ENCODE results near the gene LONRF2.
"Not testable (repeated sequence)": the region's sequence is repeated elsewhere in the genome, so short reads cannot be mapped to it uniquely, and the experiment has no call there.

The LONRF2 gene

GRCh38 chr2:100254646-100255210 lies 67.6 kb downstream of the LONRF2 start:
- no peak for TF ChIP-seq YY1 (IDR thresholded peaks at IDR 0.05; ENCODE audit: insufficient read depth, insufficient read length)
- TF ChIP-seq SUZ12 (IDR thresholded peaks at IDR 0.05; ENCODE audit: extremely low read depth, insufficient read depth, insufficient read length) = no peak
- TF ChIP-seq ZNF274 (IDR thresholded peaks at IDR 0.05; ENCODE audit: low read depth, low read length) = no peak
- H3K4me3 ChIP-seq (ENCODE audit: insufficient read length, low read depth) = no peak overlapping the region

GRCh38 chr2:100253786-100254185 lies 68.5 kb downstream of the LONRF2 start:
- no peak overlapping the region for H3K4me3 ChIP-seq (ENCODE audit: insufficient read length, low read depth)
- TF ChIP-seq SUZ12 (IDR thresholded peaks at IDR 0.05; ENCODE audit: extremely low read depth, insufficient read depth, insufficient read length) (no peak), YY1 (IDR thresholded peaks at IDR 0.05; ENCODE audit: insufficient read depth, insufficient read length) (no peak)
- H3K27me3 ChIP-seq (ENCODE audit: insufficient read depth, insufficient read length) = no peaks in the 10 kb centered on the region
- no peak overlapping the region for H3K9ac ChIP-seq (ENCODE audit: insufficient read length, low read depth)
- no peaks in the 10 kb centered on the region; the same call in 1 of the 2 replicates for H3K9me3 ChIP-seq (ENCODE audit: insufficient read depth, low read length)
- H3K36me3 ChIP-seq (ENCODE audit: insufficient read depth, insufficient read length, low read length) = no peaks in the 10 kb centered on the region
- no peak for DNase-seq (ENCODE audit: low read depth, low spot score)
- no peaks in the 10 kb centered on the region for H3K4me1 ChIP-seq (ENCODE audit: insufficient read depth, insufficient read length)

More at GRCh38 chr2:100254646-100255210, 67.6 kb downstream of the LONRF2 start:
- Histone ChIP-seq H3K9me3 (ENCODE audit: insufficient read depth, low read length) (no peaks in the 10 kb centered on the region; the same call in 1 of the 2 replicates), H3K36me3 (ENCODE audit: insufficient read depth, insufficient read length, low read length) (no peaks in the 10 kb centered on the region), H3K27me3 (ENCODE audit: insufficient read depth, insufficient read length) (no peaks in the 10 kb centered on the region), H3K9ac (ENCODE audit: insufficient read length, low read depth) (no peak overlapping the region), H3K4me1 (ENCODE audit: insufficient read depth, insufficient read length) (no peaks in the 10 kb centered on the region)
- no peak for DNase-seq (ENCODE audit: low read depth, low spot score)

GRCh38 chr2:100252811-100253698 lies 69.2 kb downstream of the LONRF2 start:
- H3K27me3 ChIP-seq (ENCODE audit: insufficient read depth, insufficient read length) = no peaks in the 10 kb centered on the region
- no peaks in the 10 kb centered on the region for H3K4me1 ChIP-seq (ENCODE audit: insufficient read depth, insufficient read length)
- H3K4me3 ChIP-seq (ENCODE audit: insufficient read length, low read depth) = no peak overlapping the region
- no peak for TF ChIP-seq SUZ12 (IDR thresholded peaks at IDR 0.05; ENCODE audit: extremely low read depth, insufficient read depth, insufficient read length)
- no peak for TF ChIP-seq YY1 (IDR thresholded peaks at IDR 0.05; ENCODE audit: insufficient read depth, insufficient read length)
- TF ChIP-seq ZNF274 (IDR thresholded peaks at IDR 0.05; ENCODE audit: low read depth, low read length) = no peak
- no peaks in the 10 kb centered on the region for H3K36me3 ChIP-seq (ENCODE audit: insufficient read depth, insufficient read length, low read length)
- no peak for DNase-seq (ENCODE audit: low read depth, low spot score)
- H3K9ac ChIP-seq (ENCODE audit: insufficient read length, low read depth) = no peak overlapping the region
- H3K9me3 ChIP-seq (ENCODE audit: insufficient read depth, low read length) = no peaks in the 10 kb centered on the region; the same call in 1 of the 2 replicates

GRCh38 chr2:100250645-100251044 lies 71.7 kb downstream of the LONRF2 start:
- no peaks in the 10 kb centered on the region for H3K9me3 ChIP-seq (ENCODE audit: insufficient read depth, low read length)
- no peak overlapping the region for H3K4me3 ChIP-seq (ENCODE audit: insufficient read length, low read depth)
- DNase-seq (ENCODE audit: low read depth, low spot score) = no peak
- no peaks in the 10 kb centered on the region for H3K27me3 ChIP-seq (ENCODE audit: insufficient read depth, insufficient read length)
- no peaks in the 10 kb centered on the region for H3K4me1 ChIP-seq (ENCODE audit: insufficient read depth, insufficient read length)
- no peaks in the 10 kb centered on the region for H3K36me3 ChIP-seq (ENCODE audit: insufficient read depth, insufficient read length, low read length)
- TF ChIP-seq SUZ12 (IDR thresholded peaks at IDR 0.05; ENCODE audit: extremely low read depth, insufficient read depth, insufficient read length) = no peak
- TF ChIP-seq YY1 (IDR thresholded peaks at IDR 0.05; ENCODE audit: insufficient read depth, insufficient read length) = no peak
- no peak for TF ChIP-seq ZNF274 (IDR thresholded peaks at IDR 0.05; ENCODE audit: low read depth, low read length)
- no peak overlapping the region for H3K9ac ChIP-seq (ENCODE audit: insufficient read length, low read depth)

GRCh38 chr2:100248971-100249370 lies 73.3 kb downstream of the LONRF2 start:
- no peaks in the 10 kb centered on the region for H3K9me3 ChIP-seq (ENCODE audit: insufficient read depth, low read length)
- H3K27me3 ChIP-seq (ENCODE audit: insufficient read depth, insufficient read length) = no peaks in the 10 kb centered on the region
- TF ChIP-seq ZNF274 (IDR thresholded peaks at IDR 0.05; ENCODE audit: low read depth, low read length) (no peak), YY1 (IDR thresholded peaks at IDR 0.05; ENCODE audit: insufficient read depth, insufficient read length) (no peak), SUZ12 (IDR thresholded peaks at IDR 0.05; ENCODE audit: extremely low read depth, insufficient read depth, insufficient read length) (no peak)
- no peaks in the 10 kb centered on the region for H3K36me3 ChIP-seq (ENCODE audit: insufficient read depth, insufficient read length, low read length)
- no peak overlapping the region for H3K9ac ChIP-seq (ENCODE audit: insufficient read length, low read depth)
- DNase-seq (ENCODE audit: low read depth, low spot score) = no peak
- H3K4me1 ChIP-seq (ENCODE audit: insufficient read depth, insufficient read length) = no peaks in the 10 kb centered on the region
- no peak overlapping the region for H3K4me3 ChIP-seq (ENCODE audit: insufficient read length, low read depth)

GRCh38 chr2:100248556-100248955 lies 73.7 kb downstream of the LONRF2 start:
- not testable (repeated sequence) for H3K36me3 ChIP-seq (ENCODE audit: insufficient read depth, insufficient read length, low read length); DNase-seq (ENCODE audit: low read depth, low spot score); H3K9me3 ChIP-seq (ENCODE audit: insufficient read depth, low read length); H3K4me3 ChIP-seq (ENCODE audit: insufficient read length, low read depth); H3K4me1 ChIP-seq (ENCODE audit: insufficient read depth, insufficient read length); H3K9ac ChIP-seq (ENCODE audit: insufficient read length, low read depth); H3K27me3 ChIP-seq (ENCODE audit: insufficient read depth, insufficient read length)

GRCh38 chr2:100248044-100248330 lies 74.3 kb downstream of the LONRF2 start:
- Histone ChIP-seq H3K4me3 (ENCODE audit: insufficient read length, low read depth) (no peak overlapping the region), H3K36me3 (ENCODE audit: insufficient read depth, insufficient read length, low read length) (no peaks in the 10 kb centered on the region), H3K4me1 (ENCODE audit: insufficient read depth, insufficient read length) (no peaks in the 10 kb centered on the region), H3K9ac (ENCODE audit: insufficient read length, low read depth) (no peak overlapping the region), H3K27me3 (ENCODE audit: insufficient read depth, insufficient read length) (no peaks in the 10 kb centered on the region), H3K9me3 (ENCODE audit: insufficient read depth, low read length) (no peaks in the 10 kb centered on the region)
- DNase-seq (ENCODE audit: low read depth, low spot score) = no peak
- TF ChIP-seq SUZ12 (IDR thresholded peaks at IDR 0.05; ENCODE audit: extremely low read depth, insufficient read depth, insufficient read length) (no peak), ZNF274 (IDR thresholded peaks at IDR 0.05; ENCODE audit: low read depth, low read length) (no peak), YY1 (IDR thresholded peaks at IDR 0.05; ENCODE audit: insufficient read depth, insufficient read length) (no peak)
